ENCODE measurements around the gene CCR8.

DNA sequence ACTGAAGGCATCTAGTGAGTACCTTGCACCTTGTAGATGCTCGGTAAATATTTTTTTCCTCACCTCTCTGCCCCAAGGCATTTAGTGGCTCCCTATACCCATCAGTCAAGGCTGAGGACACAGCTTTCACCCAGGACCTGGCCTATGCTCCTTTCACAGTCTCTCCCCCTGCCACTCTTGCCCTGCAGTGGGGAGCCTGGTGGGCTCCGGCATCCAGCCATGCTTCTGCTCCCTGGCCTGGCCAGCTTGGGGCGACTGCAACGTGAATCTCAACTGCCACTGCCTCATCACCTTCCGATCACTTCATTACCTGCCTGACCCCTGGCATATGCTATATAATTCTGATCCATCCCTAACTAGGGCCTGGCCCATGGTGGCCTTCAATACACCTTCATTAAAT lies 48.9 kb upstream of the CCR8 start:
- TF ChIP-seq, protein P1, sequence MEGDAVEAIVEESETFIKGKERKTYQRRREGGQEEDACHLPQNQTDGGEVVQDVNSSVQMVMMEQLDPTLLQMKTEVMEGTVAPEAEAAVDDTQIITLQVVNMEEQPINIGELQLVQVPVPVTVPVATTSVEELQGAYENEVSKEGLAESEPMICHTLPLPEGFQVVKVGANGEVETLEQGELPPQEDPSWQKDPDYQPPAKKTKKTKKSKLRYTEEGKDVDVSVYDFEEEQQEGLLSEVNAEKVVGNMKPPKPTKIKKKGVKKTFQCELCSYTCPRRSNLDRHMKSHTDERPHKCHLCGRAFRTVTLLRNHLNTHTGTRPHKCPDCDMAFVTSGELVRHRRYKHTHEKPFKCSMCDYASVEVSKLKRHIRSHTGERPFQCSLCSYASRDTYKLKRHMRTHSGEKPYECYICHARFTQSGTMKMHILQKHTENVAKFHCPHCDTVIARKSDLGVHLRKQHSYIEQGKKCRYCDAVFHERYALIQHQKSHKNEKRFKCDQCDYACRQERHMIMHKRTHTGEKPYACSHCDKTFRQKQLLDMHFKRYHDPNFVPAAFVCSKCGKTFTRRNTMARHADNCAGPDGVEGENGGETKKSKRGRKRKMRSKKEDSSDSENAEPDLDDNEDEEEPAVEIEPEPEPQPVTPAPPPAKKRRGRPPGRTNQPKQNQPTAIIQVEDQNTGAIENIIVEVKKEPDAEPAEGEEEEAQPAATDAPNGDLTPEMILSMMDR (conservative IDR thresholded peaks at IDR 0.05; ENCODE audit: low read length) = no peak
- TF ChIP-seq EZH2phosphoT487 (IDR thresholded peaks at IDR 0.05; ENCODE audit: borderline replicate concordance) = no peak

All from Loucy (cell line).